NCI-H2081 (cell line): Measurements from ENCODE around the gene NEK1.
A peak's percentile ranks its signal among the peaks of the same experiment; 100 is the strongest.
"Not testable (repeated sequence)": the region's sequence is repeated elsewhere in the genome, so short reads cannot be mapped to it uniquely, and the experiment has no call there.

Source experiments
- DNase-seq, 2 experiments: peaks; one replicate each; lab custom pipeline; 2025; lab: John Stamatoyannopoulos, UW

Gene NEK1

GRCh38 chr4:169494234-169494633 lies 118.1 kb downstream of the NEK1 start:
- DNase-seq, result not testable (repeated sequence)

GRCh38 chr4:169493164-169493524 lies 119.2 kb downstream of the NEK1 start:
- no peak for DNase-seq

GRCh38 chr4:169492436-169493163 lies 119.8 kb downstream of the NEK1 start:
- peak; percentile 9 to 39 for DNase-seq

GRCh38 chr4:169491211-169491610 lies 121.2 kb downstream of the NEK1 start:
- no peak for DNase-seq

GRCh38 chr4:169489306-169489705 lies 123.1 kb downstream of the NEK1 start:
- no peak for DNase-seq

GRCh38 chr4:169485791-169486742 lies 126.3 kb downstream of the NEK1 start:
- DNase-seq, result peak; percentile 29 to 49

- DNase-seq, result no peak
These were observed 127.3 kb downstream of the NEK1 start for GRCh38 chr4:169485086-169485485.

- no peak for DNase-seq
These were observed 127.9 kb downstream of the NEK1 start for GRCh38 chr4:169484485-169484884.

- DNase-seq, result no peak
These were observed 148.3 kb downstream of the NEK1 start for GRCh38 chr4:169464080-169464479.

- DNase-seq, result no peak
These were observed 152.3 kb downstream of the NEK1 start for GRCh38 chr4:169460081-169460480.

GRCh38 chr4:169458575-169458974 lies 153.8 kb downstream of the NEK1 start:
- no peak for DNase-seq

- not testable (repeated sequence) for DNase-seq
These were observed 159.7 kb downstream of the NEK1 start for GRCh38 chr4:169452644-169453043.

- DNase-seq, result not testable (repeated sequence)
These were observed 163.4 kb downstream of the NEK1 start for GRCh38 chr4:169448935-169449334.

- no peak for DNase-seq
These were observed 165.6 kb downstream of the NEK1 start for GRCh38 chr4:169446824-169447223.

GRCh38 chr4:169443748-169444147 lies 168.6 kb downstream of the NEK1 start:
- DNase-seq, result no peak

- DNase-seq, result no peak
These were observed 171.9 kb downstream of the NEK1 start for GRCh38 chr4:169440446-169440845.

- no peak for DNase-seq
These were observed 173.1 kb downstream of the NEK1 start for GRCh38 chr4:169439244-169439643.

GRCh38 chr4:169438057-169438480 lies 174.3 kb downstream of the NEK1 start:
- no peak for DNase-seq

GRCh38 chr4:169437299-169438047 lies 174.9 kb downstream of the NEK1 start:
- no peak for DNase-seq

- no peak for DNase-seq
These were observed 175.6 kb downstream of the NEK1 start for GRCh38 chr4:169436734-169437133.

GRCh38 chr4:169428376-169428775 lies 184.0 kb downstream of the NEK1 start:
- DNase-seq, result no peak

GRCh38 chr4:169427727-169428126 lies 184.7 kb downstream of the NEK1 start:
- not testable (repeated sequence) for DNase-seq
